H1 (cell line): ENCODE data around the gene ACSF2. TPM values are rescaled to one million over a fixed set of nuclear protein-coding genes. Genes with fewer than 3 reads are reported as not detected.

Source experiments
- CTCF ChIA-PET: fragments of 300-600 bp; sonication (Branson Sonifier 250); formaldehyde crosslinking; loops from one replicate; lab custom pipeline; 2021; ENCODE audit not compliant: partially characterized antibody; lab: Charles Lee
- POLR2A ChIA-PET: fragments of 300-600 bp; sonication (Branson Sonifier 250); formaldehyde crosslinking; loops from one replicate; lab custom pipeline; 2021; ENCODE audit warnings: inconsistent platforms; ENCODE audit not compliant: partially characterized antibody; lab: Charles Lee
- DNase-seq, 2 experiments: peaks; one replicate each; pipeline versions ENCODE4 v3.0.0 to v3.0.0-alpha.2; 2010 to 2022; ENCODE audit warnings: low spot score in 2 of 2, low read depth in 1 of 2, mixed read lengths in 1 of 2
- FAIRE-seq: peaks from 2 replicates; lab custom pipeline; 2011; peaks lifted over from hg19 to GRCh38; lab: Jason Lieb, UNC
- H2AFZ ChIP-seq: 2 replicates; pipeline ENCODE4 v1.8.1; 2012; ENCODE audit warnings: low read length, inconsistent platforms
- H2AK5ac ChIP-seq: 2 replicates; pipeline ENCODE4 v1.6.1; 2013; ENCODE audit warnings: low read depth, low read length
- H2BK120ac ChIP-seq: replicated peaks from 2 replicates; pipeline ENCODE3; 2013; ENCODE audit warnings: low read depth, low read length, inconsistent platforms
- H2BK12ac ChIP-seq: 2 replicates; pipeline ENCODE4 v1.6.1; 2013; ENCODE audit warnings: low read depth, low read length
- H2BK15ac ChIP-seq: 2 replicates; pipeline ENCODE4 v1.6.1; 2013; ENCODE audit warnings: low read length
- H2BK20ac ChIP-seq: 2 replicates; pipeline ENCODE4 v1.6.1; 2013; ENCODE audit warnings: low read length
- H2BK5ac ChIP-seq: 2 replicates; pipeline ENCODE4 v1.6.1; 2013; ENCODE audit warnings: low read depth, low read length
- H3K14ac ChIP-seq: 2 replicates; pipeline ENCODE4 v1.6.1; 2013; ENCODE audit warnings: inconsistent platforms; ENCODE audit not compliant: insufficient read length
- H3K18ac ChIP-seq: 2 replicates; pipeline ENCODE4 v1.6.1; 2013; ENCODE audit warnings: low read length; ENCODE audit errors: extremely low read depth
- H3K23ac ChIP-seq: 2 replicates; pipeline ENCODE4 v1.6.1; 2013; ENCODE audit warnings: inconsistent platforms; ENCODE audit not compliant: insufficient read length
- H3K23me2 ChIP-seq: 2 replicates; pipeline ENCODE4 v1.6.1; 2013; ENCODE audit warnings: low read depth, low read length
- H3K27ac ChIP-seq: 2 replicates; pipeline ENCODE4 v1.6.1; 2011; ENCODE audit warnings: low read depth, low read length, inconsistent platforms
- H3K27me3 ChIP-seq, 4 experiments: replicated peaks in 1 of 4; 1 replicate in 1 of 4; 2 replicates in 3 of 4; pipeline versions ENCODE4 v1.6.1 to v1.8.1; 2011 to 2013; ENCODE audit warnings: low read length in 3 of 4, mild to moderate bottlenecking in 3 of 4, inconsistent platforms in 2 of 4, mixed read lengths in 2 of 4, moderate library complexity in 1 of 4; ENCODE audit not compliant: control insufficient read depth in 3 of 4, insufficient read depth in 3 of 4; ENCODE audit errors: extremely low read depth in 1 of 4
- H3K36me3 ChIP-seq, 4 experiments: 2 replicates each; pipeline versions ENCODE4 v1.6.1 to v1.8.1; 2011 to 2013; ENCODE audit warnings: mild to moderate bottlenecking in 4 of 4, low read length in 3 of 4, moderate library complexity in 2 of 4, control low read depth in 1 of 4, inconsistent platforms in 1 of 4; ENCODE audit not compliant: insufficient read depth in 4 of 4, control insufficient read depth in 2 of 4
- H3K4ac ChIP-seq: replicated peaks from 2 replicates; pipeline ENCODE3; 2013; ENCODE audit warnings: low read length, low read depth, mixed read lengths, inconsistent platforms; ENCODE audit not compliant: insufficient read length
- H3K4me1 ChIP-seq, 4 experiments: replicated peaks in 1 of 4; 1 replicate in 1 of 4; 2 replicates in 3 of 4; pipeline versions ENCODE4 v1.6.1 to v1.8.1; 2011 to 2013; ENCODE audit warnings: low read length in 3 of 4, inconsistent platforms in 2 of 4, mixed read lengths in 1 of 4; ENCODE audit not compliant: insufficient read depth in 4 of 4, control insufficient read depth in 3 of 4
- H3K4me2 ChIP-seq, 2 experiments: 2 replicates each; pipeline versions ENCODE4 v1.6.1 to v1.8.1; 2011 to 2013; ENCODE audit warnings: low read depth in 2 of 2, low read length in 2 of 2, control low read depth in 1 of 2, inconsistent platforms in 1 of 2, mild to moderate bottlenecking in 1 of 2; ENCODE audit not compliant: insufficient read depth in 1 of 2
- H3K4me3 ChIP-seq, 4 experiments: fragments of 200-600, 300-600 bp in 1 of 4; sonication (generic), shearing (Covaris generic), sonication (Bioruptor Twin) in 1 of 4; 2 replicates each; pipeline versions ENCODE4 v1.5.1 to v1.8.1; 2011 to 2016; ENCODE audit warnings: low read length in 4 of 4, low read depth in 3 of 4, control low read depth in 2 of 4, inconsistent platforms in 2 of 4, mild to moderate bottlenecking in 2 of 4, mixed read lengths in 1 of 4, moderate library complexity in 1 of 4; ENCODE audit not compliant: insufficient read depth in 2 of 4; ENCODE audit errors: extremely low read depth in 1 of 4
- H3K56ac ChIP-seq: replicated peaks from 2 replicates; pipeline ENCODE3; 2013; ENCODE audit warnings: low read depth, mild to moderate bottlenecking, mixed read lengths, low read length, inconsistent platforms; ENCODE audit not compliant: insufficient read length
- H3K79me1 ChIP-seq: 2 replicates; pipeline ENCODE4 v1.6.1; 2013; ENCODE audit warnings: low read depth, low read length, control low read depth
- H3K79me2 ChIP-seq, 2 experiments: 2 replicates each; pipeline versions ENCODE4 v1.6.1 to v1.8.1; 2012 to 2013; ENCODE audit warnings: low read length in 2 of 2, mild to moderate bottlenecking in 2 of 2, inconsistent platforms in 1 of 2; ENCODE audit not compliant: insufficient read depth in 2 of 2, control insufficient read depth in 1 of 2
- H3K9ac ChIP-seq, 4 experiments: replicated peaks in 1 of 4; 1 replicate in 1 of 4; 2 replicates in 3 of 4; pipeline versions ENCODE4 v1.6.1 to v1.8.1; 2011 to 2013; ENCODE audit warnings: low read depth in 3 of 4, low read length in 3 of 4, control low read depth in 2 of 4, mild to moderate bottlenecking in 2 of 4, moderate library complexity in 2 of 4, inconsistent platforms in 1 of 4; ENCODE audit errors: extremely low read depth in 1 of 4
- H3K9me3 ChIP-seq, 2 experiments: 2 replicates each; pipeline versions ENCODE4 v1.6.1 to v1.8.1; 2012 to 2013; ENCODE audit warnings: mild to moderate bottlenecking in 2 of 2, moderate library complexity in 2 of 2, control low read depth in 1 of 2, inconsistent platforms in 1 of 2, low read depth in 1 of 2, low read length in 1 of 2, mixed read lengths in 1 of 2; ENCODE audit not compliant: insufficient read depth in 2 of 2
- H4K20me1 ChIP-seq, 2 experiments: replicated peaks in 1 of 2; 2 replicates each; pipeline versions ENCODE3 to v1.8.1; 2011 to 2013; ENCODE audit warnings: inconsistent platforms in 2 of 2, low read length in 2 of 2, mild to moderate bottlenecking in 1 of 2; ENCODE audit not compliant: insufficient read depth in 2 of 2, control insufficient read depth in 1 of 2
- H4K5ac ChIP-seq: 2 replicates; pipeline ENCODE4 v1.6.1; 2013; ENCODE audit warnings: low read length, low read depth, mixed read lengths, inconsistent platforms; ENCODE audit not compliant: insufficient read length
- H4K8ac ChIP-seq: 2 replicates; pipeline ENCODE4 v1.8.0; 2013; ENCODE audit warnings: mild to moderate bottlenecking, moderate library complexity, low read length, inconsistent platforms; ENCODE audit not compliant: insufficient read depth; ENCODE audit errors: extremely low read depth
- H4K91ac ChIP-seq: replicated peaks from 2 replicates; pipeline ENCODE3; 2013; ENCODE audit warnings: low read length, mixed read lengths, inconsistent platforms; ENCODE audit not compliant: insufficient read length
- CBX5 ChIP-seq: fragments of 300-800, 300-1000 bp; sonication (generic); IDR thresholded peaks from 2 replicates; pipeline ENCODE4 v1.7.1; 2016; ENCODE audit warnings: antibody characterized with exemption, low read length, low read depth
- E2F6 ChIP-seq: IDR thresholded peaks from 2 replicates; pipeline ENCODE4 v1.6.1; 2012; ENCODE audit warnings: inconsistent platforms
- EZH2 ChIP-seq: fragments of 200-600 bp; sonication (generic); IDR thresholded peaks from 2 replicates; pipeline ENCODE4 v1.7.1; 2012; ENCODE audit warnings: low read depth, mild to moderate bottlenecking, moderate library complexity, low read length, inconsistent platforms; ENCODE audit not compliant: severe bottlenecking
- GTF2F1 ChIP-seq: IDR thresholded peaks from 2 replicates; pipeline ENCODE4 v1.6.1; 2012; ENCODE audit warnings: low read depth, low read length, improper control_type of control experiment, borderline replicate concordance
- JUND ChIP-seq: IDR thresholded peaks from 2 replicates; pipeline ENCODE4 v1.6.1; 2011; ENCODE audit warnings: mild to moderate bottlenecking, improper control_type of control experiment, low read length
- KDM4A ChIP-seq: IDR thresholded peaks from one replicate; pipeline ENCODE4 v1.7.1; 2012; ENCODE audit warnings: low read depth, mild to moderate bottlenecking, moderate library complexity, low read length, inconsistent platforms; ENCODE audit not compliant: severe bottlenecking
- MAX ChIP-seq: IDR thresholded peaks from 2 replicates; pipeline ENCODE4 v1.6.1; 2012; ENCODE audit warnings: inconsistent platforms
- POLR2A ChIP-seq, 2 experiments: IDR thresholded peaks; 1 replicate in 1 of 2; 2 replicates in 1 of 2; pipeline ENCODE4 v1.6.1; 2011; ENCODE audit warnings: low read depth in 2 of 2, low read length in 2 of 2, mild to moderate bottlenecking in 2 of 2; ENCODE audit errors: control extremely low read depth in 1 of 2
- WGBS, 2 experiments: shearing (Covaris generic) in 1 of 2; methylation state at CpG; one replicate each; pipeline versions ENCODE4 v1.1.6 to v1.1.7; 2013 to 2015; ENCODE audit warnings: low lambda C conversion rate in 2 of 2, mixed read lengths in 2 of 2, inconsistent platforms in 1 of 2, low coverage in 1 of 2, missing lambda C conversion rate in 1 of 2; ENCODE audit not compliant: insufficient replicate concordance in 2 of 2, insufficient coverage in 1 of 2, insufficient read length in 1 of 2; ENCODE audit errors: extremely low coverage in 1 of 2, missing lambda C conversion rate in 1 of 2; 5-methylcytosine and 5-hydroxymethylcytosine counted together
- polyA plus RNA-seq, 7 experiments: library from polyadenylated mRNA; depleted of rRNA in 3 of 7; stranded (reverse) in 5 of 7; unstranded in 2 of 7; fragments of >200 nt in 5 of 7; fragments of 200-250 nt in 2 of 7; gene quantifications; 1 replicate in 5 of 7; 2 replicates in 1 of 7; 4 replicates in 1 of 7; pipeline versions ENCODE4 v1.2.1 to v1.2.3, GENCODE V29; 2011 to 2013; ENCODE audit warnings: missing spikeins in 2 of 7, mixed read lengths in 2 of 7
- total RNA-seq: library from RNA; stranded (reverse); fragmentation: NEBNext Ultra II Directional; extraction: Animal tissue kit (Norgen Biotek cat#: 25700); gene quantifications from 2 replicates; pipeline ENCODE4 v1.2.1, GENCODE V29; 2021

ACSF2 gene
- total and polyA plus RNA-seq, 2 of the 8 experiments (the other 6 are each of a cell fraction or from before 2014, with no cell fraction given): 14.5 to 16.3 TPM

GRCh38 chr17:50468304-50469207 is 42.5 kb downstream of the ACSF2 start, which contains the start of gene CHAD:
CHAD (minus strand) TSS chr17:50468880; CDS start chr17:50468813, 67 bp downstream.
- Histone ChIP-seq H3K27ac (no peak within 1 kb of the TSS), H3K4me3 (peak within 1 kb of the TSS; percentile 27 to 62 (median 35)), H2AK5ac (no peak within 1 kb of the TSS), H2BK20ac (peak within 1 kb of the TSS; percentile 61; the same call in 1 of the 2 replicates), H3K9ac (peak within 1 kb of the TSS in 2 of 4 experiments; percentile 18 to 52; a peak in 2 of 7 replicates), H2BK120ac (no peak within 1 kb of the TSS), H4K20me1 (peaks cover 0 to 9% of the 10 kb centered on the region in 2 experiments), H3K56ac (no peak within 1 kb of the TSS), H2BK5ac (no peak within 1 kb of the TSS), H3K9me3 (no peaks in the 10 kb centered on the region), H4K8ac (no peak within 1 kb of the TSS), H3K14ac (no peak within 1 kb of the TSS), H2BK12ac (0 out of 2 replicates have a peak within 1 kb of the TSS, but pooled peaks have one; percentile 27), H3K23me2 (peaks cover 7% of the 10 kb centered on the region; the same call in 1 of the 2 replicates), H3K23ac (no peak within 1 kb of the TSS), H2AFZ (no peak within 1 kb of the TSS), H3K4me2 (peak within 1 kb of the TSS; percentile 75 to 90), H3K79me1 (no peaks in the 10 kb centered on the region), H2BK15ac (0 out of 2 replicates have a peak within 1 kb of the TSS, but pooled peaks have one; percentile 29), H3K27me3 (peaks cover 8 to 39% (median 27%) of the 10 kb centered on the region in 4 experiments; a peak in 6 of 7 replicates), H4K91ac (no peak within 1 kb of the TSS), H3K79me2 (no peaks in the 10 kb centered on the region), H3K36me3 (no peaks in the 10 kb centered on the region), H3K4me1 (peaks cover 0 to 17% (median 7%) of the 10 kb centered on the region in 4 experiments; a peak in 6 of 7 replicates), H3K4ac (peak within 1 kb of the TSS; percentile 65), H3K18ac (peak within 1 kb of the TSS; percentile 32; the same call in 1 of the 2 replicates), H4K5ac (no peak within 1 kb of the TSS)
- POLR2A ChIA-PET: interaction anchor here (0.8 to 2.4 kb wide), 5 partner anchors 9 to 251 kb away, joined by 3 to 10 read pairs (median 3); partner anchors contain the start of genes LUC7L3 and RSAD1
- FAIRE-seq (no peak), DNase-seq (peak in 1 of 2 experiments; percentile 58)
- 47% methylated on average over 46 of the region's 71 CpGs; no CpG with 5 or more reads in 1 of the 2 experiments for WGBS, 2 experiments
- CTCF ChIA-PET: interaction anchor here (0.7 to 8.8 kb wide), 8 partner anchors 11 to 156 kb away, joined by 3 to 49 read pairs (median 4); partner anchors contain the start of genes LRRC59 and RSAD1
- TF ChIP-seq EZH2 (peak; percentile 28), MAX (peak; percentile 70), GTF2F1 (no peak), E2F6 (0 out of 2 replicates have a peak, but pooled peaks have one; percentile 40), CBX5 (no peak), KDM4A (peak; percentile 42), POLR2A (IDR thresholded peaks at IDR 0.05; ENCODE audit: control extremely low read depth in 1 of 2, low read depth in 2 of 2, low read length in 2 of 2) (no peak), JUND (no peak)
